Measurements from ENCODE around the gene MAPKBP1.

Gene MAPKBP1

DNA sequence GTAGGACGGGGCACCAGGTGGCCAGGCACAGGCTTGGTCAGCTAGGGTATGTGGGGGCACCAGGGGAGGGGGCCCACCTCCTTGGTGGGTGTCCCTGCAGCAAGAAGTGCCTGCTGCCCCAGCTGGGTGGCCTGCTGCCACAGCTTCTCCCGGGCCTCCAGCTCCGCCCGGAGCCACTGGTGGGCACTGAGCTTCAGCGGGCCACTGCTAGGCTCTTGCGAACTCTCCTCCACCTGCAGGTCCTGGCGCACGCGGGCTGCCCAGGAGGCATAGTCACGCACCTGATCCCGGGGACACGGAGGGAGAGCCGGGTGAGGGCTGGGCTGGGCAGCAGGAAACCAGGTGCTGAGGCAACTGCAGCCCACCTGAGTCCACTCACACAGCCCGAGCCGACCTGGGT, 94.0 kb downstream of the MAPKBP1 start:
- no peak for DNase-seq (ENCODE audit: low spot score)

DNA sequence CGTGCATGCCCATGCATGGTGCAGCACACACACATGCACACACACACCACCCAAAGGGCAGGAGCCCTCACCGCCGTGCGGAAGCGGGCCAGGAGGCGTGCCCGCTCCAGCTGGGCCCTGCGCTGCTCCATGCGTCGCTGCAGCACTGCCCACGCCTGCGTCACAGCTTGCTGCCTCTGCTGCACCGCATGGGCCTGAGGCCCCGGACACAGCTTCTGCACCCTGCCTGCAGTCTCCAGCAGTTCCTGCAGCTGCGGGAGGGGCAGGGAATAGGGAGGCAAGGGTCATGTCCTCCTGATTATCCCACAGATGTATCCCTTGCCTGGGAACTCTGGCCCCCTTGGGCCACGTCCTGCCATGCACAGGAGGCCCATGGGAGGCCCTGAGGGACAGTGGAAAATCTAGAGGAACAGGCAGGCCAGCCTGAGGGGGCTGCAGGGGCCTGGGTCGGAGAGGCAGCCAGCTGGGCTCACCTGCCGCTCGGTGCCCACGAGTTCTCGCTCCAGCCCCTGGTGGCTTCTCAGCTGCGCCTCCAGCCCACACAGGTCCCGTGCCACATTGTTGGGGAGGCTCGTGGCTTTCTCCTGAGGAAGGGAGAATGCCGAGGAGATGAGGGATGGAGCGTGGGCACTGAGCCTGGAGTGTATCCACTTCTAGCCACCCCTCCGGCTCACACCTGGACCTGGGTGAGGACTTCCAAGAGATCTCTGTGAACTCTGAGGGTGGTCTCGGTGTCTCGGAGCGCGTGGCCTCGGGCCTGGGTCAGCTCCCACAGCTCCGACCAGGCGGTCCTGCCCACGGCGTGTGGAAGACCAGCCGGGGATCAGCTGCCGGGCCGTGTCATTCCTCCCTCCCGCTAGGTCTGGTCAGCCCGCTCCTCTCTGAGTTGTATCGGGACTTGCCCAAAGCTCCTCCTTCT, 95.7 kb downstream of the MAPKBP1 start:
- no peak for DNase-seq (ENCODE audit: low spot score)

DNA sequence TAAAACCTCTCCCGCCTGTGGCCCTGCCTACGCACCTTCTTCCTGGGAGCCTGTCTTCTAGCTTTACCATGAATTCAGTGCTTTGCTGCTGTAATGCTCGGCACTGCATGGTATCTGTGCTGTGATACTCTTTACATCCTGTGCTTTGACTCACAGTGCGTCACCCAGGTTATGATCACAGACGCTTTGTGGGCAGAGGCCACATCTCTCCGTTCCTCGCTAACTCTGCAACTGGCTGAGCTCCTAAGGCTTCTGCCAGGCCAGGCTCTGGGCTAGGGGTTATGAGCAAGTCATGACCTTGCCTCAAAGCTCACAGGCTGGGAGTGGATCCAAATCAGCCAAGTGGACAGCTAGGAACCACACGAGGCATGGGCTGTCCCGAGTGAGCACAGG, 96.4 kb downstream of the MAPKBP1 start:
- DNase-seq (ENCODE audit: low spot score), result no peak

DNA sequence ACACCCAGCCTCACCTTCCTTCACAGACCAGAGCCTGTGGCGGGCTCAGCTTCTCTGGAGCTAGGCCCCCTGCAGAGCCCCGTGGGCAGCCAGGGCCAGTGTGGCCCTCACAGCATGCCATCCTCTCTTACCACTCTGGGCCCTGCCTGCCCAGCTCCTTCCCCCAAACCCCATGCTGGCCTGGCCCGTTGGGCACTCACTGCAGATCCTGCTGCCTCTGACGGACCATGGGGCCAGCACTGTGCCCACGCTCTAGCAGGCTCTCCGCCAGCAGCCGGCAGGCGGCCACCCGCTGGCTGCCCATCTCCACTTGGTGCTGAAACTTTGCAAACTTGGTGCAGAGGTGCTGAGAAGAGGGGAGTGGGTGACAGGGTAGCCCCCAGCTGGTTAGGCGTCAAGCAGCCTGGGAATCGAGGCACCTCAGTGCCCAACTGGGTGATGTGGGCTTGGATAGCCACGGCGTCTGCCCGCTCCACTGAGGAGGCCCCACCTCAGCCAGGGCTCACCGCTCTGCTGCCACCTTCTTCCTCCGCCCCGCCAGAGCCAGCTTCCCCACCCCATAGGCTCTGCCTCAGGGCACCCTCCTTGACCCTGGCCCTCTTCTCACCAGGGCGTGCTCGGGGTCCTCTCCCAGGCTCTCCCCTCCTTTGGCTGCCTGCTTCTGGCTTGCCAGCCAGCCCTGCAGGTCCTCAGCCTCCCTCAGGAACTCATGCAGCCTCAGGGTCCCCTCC, 97.1 kb downstream of the MAPKBP1 start:
- no peak for DNase-seq (ENCODE audit: low spot score)

DNA sequence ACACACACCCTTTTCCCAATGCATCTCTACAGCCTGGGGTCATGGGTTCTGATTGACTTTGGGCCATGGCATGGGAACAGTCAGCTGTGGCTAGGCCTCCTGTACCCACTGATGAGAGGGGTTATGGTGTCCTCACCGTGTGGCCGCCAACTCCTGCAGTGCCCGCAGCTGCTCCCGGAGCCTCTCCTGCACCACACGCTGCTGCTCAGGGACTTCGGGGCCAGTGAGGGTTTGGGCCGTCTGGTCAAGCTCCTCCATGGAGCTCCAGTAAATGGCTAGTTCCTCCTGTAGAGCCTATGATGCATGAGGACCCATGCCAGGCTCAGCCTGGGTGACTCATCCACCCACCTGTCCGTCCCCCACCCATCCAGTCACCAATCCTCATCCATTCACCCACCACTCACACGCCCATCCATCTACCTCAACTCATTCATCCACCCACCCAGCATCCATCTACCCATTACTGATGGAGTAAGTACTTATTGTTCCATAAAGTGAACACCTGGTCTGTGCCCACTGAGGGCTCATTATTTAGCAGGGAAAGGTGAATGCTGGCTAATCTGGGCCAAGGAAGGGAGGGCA, 98.0 kb downstream of the MAPKBP1 start:
- no peak for DNase-seq (ENCODE audit: low spot score)

DNA sequence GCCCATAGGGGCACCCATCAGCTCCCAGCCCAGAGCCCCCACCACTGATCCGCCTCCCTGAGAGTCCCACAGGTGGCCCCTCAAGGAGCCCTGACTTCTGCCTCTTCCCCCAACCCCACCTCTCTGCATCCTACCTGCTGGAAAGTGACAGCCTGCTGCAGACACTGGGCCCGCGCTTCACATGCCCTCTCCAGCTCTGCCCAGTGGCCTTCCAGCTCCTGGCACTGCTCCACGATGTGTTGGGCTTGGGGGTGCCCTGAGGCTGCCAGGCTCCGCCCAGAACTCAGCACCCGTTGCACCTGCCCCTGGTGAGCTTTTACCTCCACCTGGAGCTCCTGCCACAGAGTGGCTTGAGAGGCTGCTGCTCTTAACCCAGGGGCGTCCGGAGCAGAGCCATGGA, 99.4 kb downstream of the MAPKBP1 start:
- DNase-seq (ENCODE audit: low spot score), result no peak

DNA sequence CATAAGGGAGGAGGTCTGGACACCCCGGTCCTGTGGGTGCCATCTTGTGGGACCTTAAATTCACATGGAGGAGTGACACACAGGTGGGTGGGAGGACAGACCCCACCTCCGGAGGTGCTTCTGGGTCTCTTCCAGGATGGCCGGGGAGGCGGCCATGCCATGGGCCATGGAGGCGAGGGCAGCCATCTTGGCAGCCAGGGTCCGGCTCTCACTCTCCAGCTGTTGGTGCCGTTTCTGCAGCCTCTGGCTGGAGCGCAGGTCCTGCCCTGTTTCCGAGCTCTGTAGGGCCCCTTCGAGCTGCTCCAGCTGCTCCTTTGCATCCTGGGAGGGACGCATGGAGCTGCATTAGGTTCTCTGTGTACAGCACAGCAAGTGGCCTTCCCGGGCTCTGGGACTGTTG, 100.5 kb downstream of the MAPKBP1 start:
- DNase-seq (ENCODE audit: low spot score), result no peak

DNA sequence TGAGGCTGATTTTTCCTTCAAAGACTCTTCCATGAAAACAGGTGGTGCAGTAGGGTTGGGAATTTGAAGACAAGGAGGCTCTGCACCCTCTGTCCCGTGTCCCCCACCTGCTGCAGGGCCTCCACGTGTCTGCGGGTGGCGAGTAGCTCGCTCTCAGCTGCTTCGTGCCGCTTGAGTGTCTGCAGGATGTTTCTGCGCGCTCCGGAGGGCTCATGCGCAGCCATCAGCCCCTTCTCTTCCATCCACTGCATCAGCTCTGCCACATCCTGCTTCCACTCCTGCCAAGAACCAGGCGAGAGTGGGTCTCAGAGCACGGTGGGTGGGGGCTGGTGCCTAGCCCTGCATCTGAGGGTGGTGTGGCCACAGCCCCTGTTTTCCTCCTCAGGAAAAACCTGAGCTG, 101.7 kb downstream of the MAPKBP1 start:
- DNase-seq (ENCODE audit: low spot score), result no peak

DNA sequence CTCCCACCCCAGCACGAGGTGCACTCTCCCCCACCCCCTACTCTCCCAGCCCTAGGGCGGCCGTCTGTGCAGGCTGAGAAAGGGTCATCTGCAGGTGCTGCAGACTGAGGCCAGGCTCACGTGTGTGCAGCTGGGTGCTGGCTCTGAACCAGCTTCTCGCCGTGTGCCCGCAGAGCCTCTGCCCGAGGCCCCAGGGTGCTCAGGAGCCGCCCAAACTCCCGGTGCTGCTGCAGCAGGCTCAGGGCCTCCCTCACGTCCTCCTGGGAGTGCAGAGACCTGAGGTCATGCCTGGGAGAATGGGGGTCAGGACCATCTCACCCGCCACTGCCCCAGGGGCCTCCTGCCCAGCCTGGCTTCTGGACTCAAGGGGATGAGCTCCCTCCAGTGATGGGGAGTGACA, 102.4 kb downstream of the MAPKBP1 start:
- no peak for DNase-seq (ENCODE audit: low spot score)

Measured in ecto neural progenitor cell (in vitro differentiated cells).